ENCODE measurements around the gene ZRANB1.

DNA sequence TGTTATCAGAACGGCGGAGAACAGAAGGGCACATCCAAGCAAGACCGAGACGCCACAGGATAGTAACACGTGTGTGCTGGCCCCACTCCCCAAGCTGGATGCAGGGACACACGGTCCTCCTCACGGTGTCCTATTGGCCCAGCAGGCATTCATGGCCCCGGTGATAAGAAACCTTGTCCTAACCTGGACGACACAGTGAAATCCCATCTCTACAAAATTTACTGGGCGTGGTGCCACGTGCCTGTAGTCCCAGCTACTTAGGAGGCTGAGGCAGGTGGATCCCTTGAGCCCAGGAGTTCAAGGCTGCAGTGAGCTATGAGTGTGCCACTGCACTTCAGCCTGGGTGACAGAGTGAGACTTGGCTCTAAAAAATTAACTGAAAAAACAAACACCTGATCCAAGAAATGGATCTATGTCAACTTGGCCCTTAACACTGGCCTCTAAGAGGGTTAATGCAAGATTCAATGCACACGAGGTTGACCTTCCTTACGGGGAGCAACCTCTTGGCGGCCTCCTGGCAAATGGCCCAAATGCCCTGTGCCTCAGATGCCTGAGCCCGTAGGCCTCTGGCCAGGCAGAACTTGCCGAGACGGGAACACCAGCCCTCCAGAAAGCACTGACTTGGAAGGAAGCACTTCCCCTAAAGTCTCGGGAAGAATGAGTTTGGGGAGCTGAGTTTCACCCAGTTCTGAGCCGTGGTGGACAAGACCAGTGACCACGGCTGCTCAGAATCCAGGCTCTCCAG lies 72.3 kb downstream of the ZRANB1 start:
- TF ChIP-seq, protein P1, sequence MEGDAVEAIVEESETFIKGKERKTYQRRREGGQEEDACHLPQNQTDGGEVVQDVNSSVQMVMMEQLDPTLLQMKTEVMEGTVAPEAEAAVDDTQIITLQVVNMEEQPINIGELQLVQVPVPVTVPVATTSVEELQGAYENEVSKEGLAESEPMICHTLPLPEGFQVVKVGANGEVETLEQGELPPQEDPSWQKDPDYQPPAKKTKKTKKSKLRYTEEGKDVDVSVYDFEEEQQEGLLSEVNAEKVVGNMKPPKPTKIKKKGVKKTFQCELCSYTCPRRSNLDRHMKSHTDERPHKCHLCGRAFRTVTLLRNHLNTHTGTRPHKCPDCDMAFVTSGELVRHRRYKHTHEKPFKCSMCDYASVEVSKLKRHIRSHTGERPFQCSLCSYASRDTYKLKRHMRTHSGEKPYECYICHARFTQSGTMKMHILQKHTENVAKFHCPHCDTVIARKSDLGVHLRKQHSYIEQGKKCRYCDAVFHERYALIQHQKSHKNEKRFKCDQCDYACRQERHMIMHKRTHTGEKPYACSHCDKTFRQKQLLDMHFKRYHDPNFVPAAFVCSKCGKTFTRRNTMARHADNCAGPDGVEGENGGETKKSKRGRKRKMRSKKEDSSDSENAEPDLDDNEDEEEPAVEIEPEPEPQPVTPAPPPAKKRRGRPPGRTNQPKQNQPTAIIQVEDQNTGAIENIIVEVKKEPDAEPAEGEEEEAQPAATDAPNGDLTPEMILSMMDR (IDR thresholded peaks at IDR 0.05), result no peak
- TF ChIP-seq POLR2A (IDR thresholded peaks at IDR 0.05), result no peak
- no peak for TF ChIP-seq POLR2AphosphoS5 (IDR thresholded peaks at IDR 0.05)

Data from prostate gland (tissue), 2 donors.